ENCODE data around the gene FOXD4L6. TPM values are rescaled to one million over a fixed set of nuclear protein-coding genes. Genes with fewer than 3 reads are reported as not detected.
"Not testable (repeated sequence)": the region's sequence is repeated elsewhere in the genome, so short reads cannot be mapped to it uniquely, and the experiment has no call there.

FOXD4L6 gene
- total RNA-seq, result 0.13 TPM in 1 of 2 replicates, not detected in the other

DNA sequence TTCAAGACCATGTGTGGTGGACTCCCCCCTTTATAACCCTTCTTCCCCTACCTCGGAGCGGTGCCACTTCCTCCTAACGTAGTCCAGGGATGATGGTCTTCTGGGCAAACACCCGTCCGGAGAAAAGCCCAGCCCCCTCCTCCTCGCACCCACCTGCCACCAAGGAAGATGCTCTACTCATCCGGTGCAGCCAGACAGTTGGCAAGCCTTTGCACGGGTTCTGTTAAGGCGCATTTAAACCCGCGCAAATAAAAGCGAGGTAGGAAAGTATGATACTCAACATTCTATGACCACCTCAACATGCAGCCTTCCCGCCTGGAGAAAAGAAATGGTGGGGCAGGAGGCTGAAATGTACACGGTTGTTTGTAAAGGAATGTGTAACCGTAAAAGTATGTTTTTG is at the start of gene FOXD4L6:
FOXD4L6 (minus strand) TSS at position 101 of the 400 bp plus-strand sequence. CDS start 298 bp downstream, outside the sequence.
- not testable (repeated sequence) for H3K4me3 ChIP-seq (ENCODE audit: low read depth, low read length); H3K27me3 ChIP-seq (ENCODE audit: control insufficient read depth, insufficient read depth, low read length); FAIRE-seq; DNase-seq (ENCODE audit: low read depth); H3K36me3 ChIP-seq (ENCODE audit: control insufficient read depth, insufficient read depth, low read length)

DNA sequence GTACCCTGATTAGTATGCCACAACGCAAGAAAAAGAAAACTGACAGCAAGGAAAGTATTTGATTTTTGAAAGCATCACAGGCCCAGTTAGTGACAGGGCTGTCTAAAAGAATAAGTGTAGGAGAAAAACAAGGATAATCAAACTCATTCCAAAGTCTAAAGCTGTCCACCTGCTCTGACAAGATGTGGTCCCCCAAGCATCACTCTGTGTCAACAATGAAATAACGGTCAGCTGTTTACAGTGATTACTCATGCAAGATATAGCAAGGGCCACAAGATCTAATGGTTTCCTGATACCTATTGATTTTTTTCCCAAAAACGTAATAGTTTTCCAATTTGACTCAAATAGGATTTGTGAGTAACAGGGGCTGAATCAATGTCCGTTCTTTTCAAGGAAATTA is 46.5 kb upstream of the FOXD4L6 start:
- not testable (repeated sequence) for H3K27me3 ChIP-seq (ENCODE audit: control insufficient read depth, insufficient read depth, low read length); FAIRE-seq; H3K36me3 ChIP-seq (ENCODE audit: control insufficient read depth, insufficient read depth, low read length); H3K4me3 ChIP-seq (ENCODE audit: low read depth, low read length)
- peak; percentile 0 for DNase-seq (ENCODE audit: low read depth)

DNA sequence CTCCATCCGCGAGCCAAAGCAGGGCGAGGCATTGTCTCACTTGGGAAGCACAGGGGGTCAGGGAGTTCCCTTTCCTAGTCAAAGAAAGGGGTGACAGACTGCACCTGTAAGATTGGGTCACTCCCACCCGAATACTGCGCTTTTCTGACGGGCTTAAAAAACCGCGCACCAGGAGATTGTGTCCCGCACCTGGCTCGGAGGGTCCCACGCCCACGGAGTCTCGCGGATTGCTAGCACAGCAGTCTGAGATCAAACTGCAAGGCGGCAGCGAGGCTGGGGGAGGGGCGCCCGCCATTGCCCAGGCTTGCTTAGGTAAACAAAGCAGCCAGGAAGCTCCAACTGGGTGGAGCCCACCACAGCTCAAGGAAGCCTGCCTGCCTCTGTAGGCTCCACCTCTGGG is 21.6 kb upstream of the FOXD4L6 start:
- not testable (repeated sequence) for H3K4me3 ChIP-seq (ENCODE audit: low read depth, low read length); FAIRE-seq

DNA sequence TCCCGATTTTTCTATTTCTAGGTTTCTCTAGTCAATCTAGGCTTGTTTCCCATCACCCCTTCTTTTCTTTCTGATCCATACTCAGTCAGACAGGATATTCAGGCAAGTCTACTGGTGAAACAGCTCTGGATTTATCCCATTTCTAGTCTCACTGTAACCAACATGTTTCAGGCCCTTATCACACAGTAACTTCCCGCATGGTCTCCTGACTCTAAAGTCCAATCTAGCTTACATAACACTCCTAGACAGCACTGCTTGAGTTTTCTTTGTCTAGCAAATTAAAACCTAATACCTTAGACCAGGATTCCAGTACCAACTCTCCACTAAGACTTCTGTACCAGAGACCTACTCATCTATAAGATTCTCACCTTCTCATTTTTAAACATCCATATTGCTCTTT is 13.4 kb upstream of the FOXD4L6 start:
- not testable (repeated sequence) for FAIRE-seq; H3K4me3 ChIP-seq (ENCODE audit: low read depth, low read length); H3K36me3 ChIP-seq (ENCODE audit: control insufficient read depth, insufficient read depth, low read length); DNase-seq (ENCODE audit: low read depth); H3K27me3 ChIP-seq (ENCODE audit: control insufficient read depth, insufficient read depth, low read length)

More for the DNA sequence above, 21.6 kb upstream of the FOXD4L6 start:
- not testable (repeated sequence) for DNase-seq (ENCODE audit: low read depth); H3K36me3 ChIP-seq (ENCODE audit: control insufficient read depth, insufficient read depth, low read length); H3K27me3 ChIP-seq (ENCODE audit: control insufficient read depth, insufficient read depth, low read length)

GRCh38 chr9:41126746-41127446 is 1.6 kb downstream of the FOXD4L6 start:
- H3K27me3 ChIP-seq (ENCODE audit: control insufficient read depth, insufficient read depth, low read length); H3K4me3 ChIP-seq (ENCODE audit: low read depth, low read length); DNase-seq (ENCODE audit: low read depth); FAIRE-seq; H3K36me3 ChIP-seq (ENCODE audit: control insufficient read depth, insufficient read depth, low read length): not testable (repeated sequence)

DNA sequence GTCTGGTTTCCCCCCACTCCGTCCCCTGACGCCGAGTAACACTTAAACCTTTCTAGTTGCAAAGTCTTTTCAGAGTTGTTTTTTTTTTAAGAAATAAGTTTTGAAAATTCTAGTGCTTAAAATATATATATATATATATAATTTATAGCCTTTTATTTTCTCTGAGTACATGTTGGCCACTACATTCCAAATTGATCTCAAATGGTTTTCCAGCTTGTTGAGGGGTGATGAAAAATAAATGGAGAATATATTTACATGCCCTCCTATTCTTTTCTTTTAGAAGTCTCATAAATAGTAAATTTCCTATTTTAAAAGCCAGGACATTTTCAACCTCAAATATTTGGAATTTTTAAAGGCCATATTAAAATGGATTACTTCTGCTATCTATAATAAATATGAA is 2.5 kb downstream of the FOXD4L6 start:
- not testable (repeated sequence) for H3K36me3 ChIP-seq (ENCODE audit: control insufficient read depth, insufficient read depth, low read length); H3K4me3 ChIP-seq (ENCODE audit: low read depth, low read length); FAIRE-seq; H3K27me3 ChIP-seq (ENCODE audit: control insufficient read depth, insufficient read depth, low read length); DNase-seq (ENCODE audit: low read depth)

DNA sequence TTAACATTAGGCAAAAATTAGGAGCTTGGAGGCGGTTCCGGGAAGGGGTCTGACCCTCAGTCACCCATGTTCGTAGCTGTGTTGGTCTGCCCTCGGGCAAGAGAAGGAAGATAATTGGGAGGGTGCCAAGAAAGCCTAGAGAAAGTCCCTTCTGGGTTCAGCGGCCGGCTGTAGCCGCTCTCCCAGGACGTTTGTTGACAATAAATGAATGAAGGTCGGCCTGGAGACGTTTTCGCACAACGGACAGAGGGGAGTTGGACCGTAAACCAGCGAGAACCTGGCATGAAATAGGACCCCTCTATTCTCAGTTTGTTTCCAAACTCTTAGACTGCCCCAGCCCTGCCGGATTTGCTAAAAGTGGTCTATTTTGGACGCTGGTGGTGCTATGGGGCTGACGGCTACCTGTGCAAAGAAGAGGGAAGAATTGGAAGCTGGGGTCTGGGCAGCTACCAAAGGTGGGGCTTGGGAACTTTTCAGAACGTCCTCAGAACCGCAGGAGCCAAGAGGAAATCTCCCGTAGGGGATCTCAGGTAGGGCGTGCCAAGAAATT is 3.3 kb downstream of the FOXD4L6 start:
- FAIRE-seq; H3K4me3 ChIP-seq (ENCODE audit: low read depth, low read length); DNase-seq (ENCODE audit: low read depth); H3K27me3 ChIP-seq (ENCODE audit: control insufficient read depth, insufficient read depth, low read length); H3K36me3 ChIP-seq (ENCODE audit: control insufficient read depth, insufficient read depth, low read length): not testable (repeated sequence)

DNA sequence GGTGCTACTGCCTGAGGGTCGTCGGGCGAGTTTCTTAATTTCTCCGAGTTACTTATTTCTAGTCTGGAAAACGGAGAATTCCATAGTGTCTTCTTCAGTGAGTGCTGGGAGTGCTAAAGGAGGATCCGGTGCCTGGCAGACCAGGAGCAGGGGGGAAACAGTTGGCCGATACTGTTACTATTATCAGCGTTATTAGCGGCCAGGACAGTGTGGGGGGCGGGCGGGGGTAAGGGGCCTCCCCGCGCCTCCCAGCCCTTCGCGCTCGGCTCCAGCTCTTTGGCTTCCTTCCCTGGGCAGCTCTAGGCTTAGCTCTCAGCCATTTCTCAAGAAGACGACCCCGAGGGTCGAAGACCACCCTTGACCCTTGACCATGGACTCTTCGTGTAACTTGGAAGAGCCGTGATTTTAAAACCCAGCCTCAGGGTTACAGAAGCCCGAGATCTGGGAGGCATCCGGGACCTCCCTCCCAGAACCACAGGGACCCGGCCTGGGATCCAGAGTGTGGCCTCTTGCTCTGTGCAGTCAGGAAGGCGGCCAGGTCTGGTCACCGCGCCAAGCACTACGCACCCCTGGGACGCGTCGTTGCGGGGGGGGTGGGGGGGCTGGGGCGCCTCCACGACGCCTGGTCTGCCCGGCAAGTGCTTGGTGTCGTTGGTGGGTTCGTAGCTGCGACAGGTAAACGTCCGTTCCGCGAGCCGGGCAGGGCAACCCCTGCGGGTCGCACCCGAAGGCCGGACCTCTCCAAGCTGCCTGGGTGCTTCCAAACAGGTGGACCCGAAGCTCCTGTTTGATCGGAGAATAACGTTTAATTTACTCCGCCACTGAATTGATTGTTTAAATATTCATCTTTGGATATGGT is 4.0 kb downstream of the FOXD4L6 start:
- DNase-seq (ENCODE audit: low read depth); H3K36me3 ChIP-seq (ENCODE audit: control insufficient read depth, insufficient read depth, low read length); H3K4me3 ChIP-seq (ENCODE audit: low read depth, low read length); FAIRE-seq; H3K27me3 ChIP-seq (ENCODE audit: control insufficient read depth, insufficient read depth, low read length): not testable (repeated sequence)

GRCh38 chr9:41123812-41124211 is 4.7 kb downstream of the FOXD4L6 start:
- H3K36me3 ChIP-seq (ENCODE audit: control insufficient read depth, insufficient read depth, low read length); DNase-seq (ENCODE audit: low read depth); FAIRE-seq; H3K4me3 ChIP-seq (ENCODE audit: low read depth, low read length); H3K27me3 ChIP-seq (ENCODE audit: control insufficient read depth, insufficient read depth, low read length): not testable (repeated sequence)

DNA sequence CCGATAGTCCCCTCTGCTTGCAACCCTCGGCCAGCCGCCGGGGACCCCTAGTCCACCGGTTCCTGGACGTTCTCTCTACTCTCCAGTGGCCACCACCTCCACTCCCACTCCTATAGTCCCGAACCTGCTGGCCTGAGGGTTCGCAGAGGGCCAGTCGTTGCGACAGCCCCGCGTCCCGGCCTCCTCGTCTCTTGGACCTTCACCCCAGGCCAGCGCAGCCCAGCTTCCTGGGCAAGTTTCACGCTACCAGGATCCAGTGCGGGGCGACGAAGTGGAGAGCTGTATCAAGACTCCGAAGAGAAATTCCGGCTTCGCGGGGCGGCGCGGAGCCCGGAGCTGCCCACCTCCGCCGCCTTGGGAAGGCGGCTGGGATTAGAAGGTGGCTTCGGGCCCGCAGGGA is 5.1 kb downstream of the FOXD4L6 start:
- FAIRE-seq; DNase-seq (ENCODE audit: low read depth); H3K36me3 ChIP-seq (ENCODE audit: control insufficient read depth, insufficient read depth, low read length); H3K4me3 ChIP-seq (ENCODE audit: low read depth, low read length); H3K27me3 ChIP-seq (ENCODE audit: control insufficient read depth, insufficient read depth, low read length): not testable (repeated sequence)

DNA sequence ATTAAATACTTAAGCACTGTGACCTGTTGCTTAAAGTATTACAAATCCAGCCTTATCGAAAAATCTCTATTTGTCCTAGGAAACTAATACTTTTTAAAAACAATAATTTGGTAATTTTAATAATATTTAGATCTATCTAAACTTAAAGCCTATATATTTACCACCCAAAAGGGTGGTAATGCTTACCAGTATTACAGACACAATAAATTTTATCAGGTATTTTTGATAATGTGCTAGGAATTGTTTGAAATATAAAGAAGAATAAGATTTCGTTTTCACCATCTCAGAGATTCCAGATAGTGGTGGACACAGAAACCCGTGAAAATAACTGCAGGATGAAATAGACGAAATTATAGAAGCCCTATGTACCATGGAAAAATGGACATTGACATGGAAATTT is 7.8 kb downstream of the FOXD4L6 start:
- DNase-seq (ENCODE audit: low read depth); H3K4me3 ChIP-seq (ENCODE audit: low read depth, low read length); FAIRE-seq; H3K27me3 ChIP-seq (ENCODE audit: control insufficient read depth, insufficient read depth, low read length); H3K36me3 ChIP-seq (ENCODE audit: control insufficient read depth, insufficient read depth, low read length): not testable (repeated sequence)

DNA sequence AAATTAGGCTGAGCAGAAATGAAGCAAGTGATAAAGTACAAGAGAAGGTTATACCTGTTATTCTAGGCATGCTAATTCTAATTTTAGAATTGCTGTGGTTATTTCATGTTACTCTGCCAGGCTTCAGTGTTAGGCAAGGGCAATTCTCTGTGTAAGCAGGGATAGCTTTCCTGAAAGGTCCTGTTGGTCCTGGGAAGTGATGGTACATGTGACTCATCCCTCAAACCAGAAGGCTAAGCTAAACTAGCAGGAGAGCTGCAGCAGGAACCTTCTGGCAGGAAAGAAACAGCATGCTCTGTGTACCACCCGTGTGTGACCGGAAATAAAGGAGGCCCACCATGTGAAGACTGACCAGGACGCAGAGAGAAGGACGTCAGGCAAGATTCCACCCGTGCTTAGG is 8.8 kb downstream of the FOXD4L6 start:
- FAIRE-seq; H3K4me3 ChIP-seq (ENCODE audit: low read depth, low read length); H3K36me3 ChIP-seq (ENCODE audit: control insufficient read depth, insufficient read depth, low read length): not testable (repeated sequence)

DNA sequence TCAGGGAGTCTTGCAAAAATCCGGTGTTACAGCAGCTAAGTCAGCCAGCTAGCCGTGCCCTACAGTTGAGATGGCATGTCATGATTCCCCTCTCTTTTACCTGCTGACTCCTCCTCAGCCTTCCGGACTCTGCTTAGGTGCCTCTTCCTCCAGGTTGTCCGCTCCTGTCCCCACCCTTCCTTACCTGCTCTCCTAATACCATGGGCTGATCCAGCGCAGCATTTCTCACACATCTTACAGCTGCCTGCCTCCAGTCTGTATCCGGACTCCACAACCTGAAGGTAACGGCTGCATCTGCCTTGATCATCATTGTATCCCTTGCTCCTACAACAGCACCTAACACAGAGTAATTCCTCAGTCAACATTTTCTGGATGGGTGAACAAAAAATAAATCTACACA is 9.2 kb downstream of the FOXD4L6 start:
- H3K36me3 ChIP-seq (ENCODE audit: control insufficient read depth, insufficient read depth, low read length); DNase-seq (ENCODE audit: low read depth); H3K4me3 ChIP-seq (ENCODE audit: low read depth, low read length); H3K27me3 ChIP-seq (ENCODE audit: control insufficient read depth, insufficient read depth, low read length); FAIRE-seq: not testable (repeated sequence)

More for the DNA sequence above, 8.8 kb downstream of the FOXD4L6 start:
- not testable (repeated sequence) for DNase-seq (ENCODE audit: low read depth); H3K27me3 ChIP-seq (ENCODE audit: control insufficient read depth, insufficient read depth, low read length)

GRCh38 chr9:41113348-41113747 is 15.1 kb downstream of the FOXD4L6 start:
- DNase-seq (ENCODE audit: low read depth); FAIRE-seq; H3K27me3 ChIP-seq (ENCODE audit: control insufficient read depth, insufficient read depth, low read length); H3K36me3 ChIP-seq (ENCODE audit: control insufficient read depth, insufficient read depth, low read length); H3K4me3 ChIP-seq (ENCODE audit: low read depth, low read length): not testable (repeated sequence)

Data from bronchial epithelial cell (primary cell).